Heart left ventricle (tissue), 16 donors: Measurements from ENCODE around the gene RAPGEF3. TPM values are rescaled to one million over a fixed set of nuclear protein-coding genes. Genes with fewer than 3 reads are reported as not detected.

ENCODE experiments used
- ATAC-seq, 4 donors: fragments of 200-7000 bp; cut with Tn5 transposase; one replicate each; pipeline ENCODE4 v1.9.1; 2020 to 2022; ENCODE audit warnings: moderate library complexity in 4 of 4, mild to moderate bottlenecking in 3 of 4, moderate number of reproducible peaks in 1 of 4
- DNase-seq, 5 donors: peaks; one replicate each; pipeline ENCODE4 v3.0.0-alpha.2; 2020
- H3K27ac ChIP-seq, 12 donors: fragments of 200-600 bp; sonication (generic) in 4 of 12; one replicate each; pipeline versions ENCODE4 v1.5.0 to v1.8.0; 2016 to 2022; ENCODE audit warnings: mild to moderate bottlenecking in 2 of 12
- H3K27me3 ChIP-seq, 9 donors: fragments of 200-600 bp; sonication (generic) in 2 of 9; one replicate each; pipeline versions ENCODE4 v1.5.1 to v1.8.0; 2016 to 2022; ENCODE audit warnings: mild to moderate bottlenecking in 3 of 9
- H3K36me3 ChIP-seq, 9 donors: fragments of 200-600 bp; sonication (generic) in 2 of 9; one replicate each; pipeline versions ENCODE4 v1.5.0 to v1.8.0; 2018 to 2022; ENCODE audit warnings: mild to moderate bottlenecking in 2 of 9
- H3K4me1 ChIP-seq, 12 donors: fragments of 200-600 bp; sonication (generic) in 4 of 12; one replicate each; pipeline versions ENCODE4 v1.5.0 to v1.8.0; 2016 to 2022; ENCODE audit warnings: mild to moderate bottlenecking in 3 of 12
- H3K4me3 ChIP-seq, 12 donors: fragments of 200-600 bp; sonication (generic) in 4 of 12; one replicate each; pipeline versions ENCODE4 v1.5.0 to v1.8.0; 2017 to 2022; ENCODE audit warnings: mild to moderate bottlenecking in 9 of 12, moderate library complexity in 4 of 12
- H3K9me3 ChIP-seq, 12 donors: fragments of 200-600 bp; sonication (generic) in 4 of 12; one replicate each; pipeline versions ENCODE4 v1.5.0 to v1.8.0; 2016 to 2022; ENCODE audit warnings: mild to moderate bottlenecking in 1 of 12
- POLR2A ChIP-seq, 2 donors: fragments of 450-650 bp; IDR thresholded peaks; one replicate each; pipeline ENCODE4 v1.6.1; 2017; ENCODE audit warnings: antibody characterized with exemption in 2 of 2, mild to moderate bottlenecking in 2 of 2, moderate library complexity in 2 of 2
- WGBS, 4 donors: extraction: QIAGEN DNeasy Blood & Tissue Kit in 2 of 4; methylation state at CpG; one replicate each; pipeline versions ENCODE4 v1.1.5 to v1.1.7; 2013 to 2018; 5-methylcytosine and 5-hydroxymethylcytosine counted together
- intact Hi-C, 10 donors: fragments of 100-400 bp; cut with DNase I; formaldehyde crosslinking; loops; one replicate each; pipeline versions ENCODE4 v1.11.1 to v1.14.2; 2022
- polyA plus RNA-seq, 2 donors: library from polyadenylated mRNA; stranded (reverse); fragments of 200-250 nt; gene quantifications; one replicate each; pipeline ENCODE4 v1.2.3, GENCODE V29; 2013
- total RNA-seq, 9 donors: library from RNA; depleted of rRNA in 2 of 9; stranded (reverse); fragments of >200 nt in 2 of 9; fragmentation: NEBNext Ultra II Directional in 3 of 9; extraction: Animal tissue kit (Norgen Biotek cat#: 25700) in 3 of 9; gene quantifications; one replicate each; pipeline versions ENCODE4 v1.1.0 to v1.2.4, GENCODE V29; 2016 to 2023
- TF ChIP-seq, protein P1 (sequence below), 12 donors: fragments of 200-600 bp; sonication (generic) in 4 of 12; IDR thresholded peaks; one replicate each; pipeline versions ENCODE4 v1.5.0 to v1.8.0; 2018 to 2022; ENCODE audit warnings: antibody characterized with exemption in 12 of 12, mild to moderate bottlenecking in 5 of 12
- donor health status: ischemic (EF 13 %, LVEDD 7.1; RV severe dilation, severe dysfunction).
- donor health status: healthy with polysubstance abuse.
- donor health status: DM: no; HTN: yes; CAD: no.
- donor health status: DM: no; HTN: no; CAD: no.
- donor health status: ischemic (EF 25% LVEDD 6.9; RV normal size, moderate dysfunction).
- donor health status: ischemic (EF 25% LVEDD 5.7; RV mildly dilated, moderate dysfunction).
- donor health status: healthy.
- donor health status: DM: yes; HTN: yes; CAD: no.
- donor health status: ischemic (EF 35%, LVEDD 5.7; RV mildly dilated, moderate dysfunction).
- donor health status: nonischemic (EF 11% LVEDD 7.7; RV severe dilation, severe dysfunction).
- donor health status: DM: yes; HTN: yes; CAD: no.
- donor health status: PGD.
- donor health status: ischemic (EF 29% LVEDD 5.4; RV normal size, mild dysfunction).
- donor health status: nonischemic (EF 23%, LVEDD 6.1; RV moderate dilation, normal function).

Gene RAPGEF3
- total and polyA plus RNA-seq, 11 donors, result 14.5 to 62.1 (median 23.9) TPM

DNA sequence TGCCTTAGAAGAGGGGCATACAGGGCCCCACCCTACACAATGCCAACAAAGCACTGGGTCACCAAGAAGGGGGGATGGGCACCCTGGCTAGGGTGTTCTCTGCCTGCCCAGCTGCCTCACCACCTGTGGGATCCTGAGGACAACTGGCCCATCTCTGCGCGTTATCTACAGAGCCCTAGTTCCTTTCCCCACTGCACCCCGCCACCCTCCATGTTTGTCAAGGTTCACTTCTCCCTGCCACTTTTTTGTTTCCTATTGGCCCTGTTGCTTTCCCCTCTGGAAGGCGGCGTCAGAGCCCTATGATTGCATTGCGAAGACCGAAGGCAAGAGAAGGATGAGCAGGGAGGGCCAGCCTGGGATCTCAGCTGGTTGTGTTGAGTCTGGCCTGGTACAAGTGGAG, 16.0 kb upstream of the RAPGEF3 start:
- peaks cover 3 to 75% (median 60%) of the 10 kb centered on the region in 12 donors for H3K4me1 ChIP-seq
- DNase-seq (peak in 1 of 5 donors; percentile 42), ATAC-seq (no peak)
- peak overlapping the region in 2 of 12 donors; percentile 94 to 95 for H3K4me3 ChIP-seq
- no peaks in the 10 kb centered on the region for H3K9me3 ChIP-seq
- WGBS, 4 donors, result 93 to 97% (median 96%) methylated on average over 7 of the region's 7 CpGs
- H3K27me3 ChIP-seq, result no peaks in the 10 kb centered on the region
- no peaks in the 10 kb centered on the region for H3K36me3 ChIP-seq
- TF ChIP-seq, protein P1, sequence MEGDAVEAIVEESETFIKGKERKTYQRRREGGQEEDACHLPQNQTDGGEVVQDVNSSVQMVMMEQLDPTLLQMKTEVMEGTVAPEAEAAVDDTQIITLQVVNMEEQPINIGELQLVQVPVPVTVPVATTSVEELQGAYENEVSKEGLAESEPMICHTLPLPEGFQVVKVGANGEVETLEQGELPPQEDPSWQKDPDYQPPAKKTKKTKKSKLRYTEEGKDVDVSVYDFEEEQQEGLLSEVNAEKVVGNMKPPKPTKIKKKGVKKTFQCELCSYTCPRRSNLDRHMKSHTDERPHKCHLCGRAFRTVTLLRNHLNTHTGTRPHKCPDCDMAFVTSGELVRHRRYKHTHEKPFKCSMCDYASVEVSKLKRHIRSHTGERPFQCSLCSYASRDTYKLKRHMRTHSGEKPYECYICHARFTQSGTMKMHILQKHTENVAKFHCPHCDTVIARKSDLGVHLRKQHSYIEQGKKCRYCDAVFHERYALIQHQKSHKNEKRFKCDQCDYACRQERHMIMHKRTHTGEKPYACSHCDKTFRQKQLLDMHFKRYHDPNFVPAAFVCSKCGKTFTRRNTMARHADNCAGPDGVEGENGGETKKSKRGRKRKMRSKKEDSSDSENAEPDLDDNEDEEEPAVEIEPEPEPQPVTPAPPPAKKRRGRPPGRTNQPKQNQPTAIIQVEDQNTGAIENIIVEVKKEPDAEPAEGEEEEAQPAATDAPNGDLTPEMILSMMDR (IDR thresholded peaks at IDR 0.05), result no peak
- no peak for TF ChIP-seq POLR2A (IDR thresholded peaks at IDR 0.05)
- intact Hi-C loops, result loop anchor here in 6 of 10 donors (5.0 to 10.0 kb wide), 4 partner anchors 43 to 122 kb away; partner anchors contain the start of gene HDAC7 (in 1 of the 6)
- peak overlapping the region in 5 of 12 donors; percentile 12 to 88 (median 20) for H3K27ac ChIP-seq

- peak in 2 of 4 donors; percentile 8 for ATAC-seq
- Histone ChIP-seq H3K27ac (peak overlapping the region in 10 of 12 donors; percentile 34 to 88 (median 82)), H3K4me1 (peaks cover 3 to 69% (median 58%) of the 10 kb centered on the region in 12 donors), H3K9me3 (no peaks in the 10 kb centered on the region), H3K36me3 (no peaks in the 10 kb centered on the region), H3K27me3 (no peaks in the 10 kb centered on the region), H3K4me3 (peak overlapping the region; percentile 74 to 99 (median 96))
- intact Hi-C loops, result loop anchor here in 2 of 10 donors (5.0 to 10.0 kb wide), 2 partner anchors 61 to 122 kb away; no protein-coding TSS in a partner anchor
- no peak for DNase-seq
- WGBS, 4 donors, result 61 to 70% (median 63%) methylated on average over 12 to 14 of the region's 14 CpGs
- TF ChIP-seq, protein P1 (IDR thresholded peaks at IDR 0.05), result no peak
- TF ChIP-seq POLR2A (IDR thresholded peaks at IDR 0.05), result no peak
These were observed 15.3 kb upstream of the RAPGEF3 start for GRCh38 chr12:47773858-47774580.

GRCh38 chr12:47773062-47773857, 14.6 kb upstream of the RAPGEF3 start, which contains the start of gene SLC48A1:
Gene SLC48A1, plus strand, starts transcription at chr12:47773238. Its CDS starts 67 bp downstream, at chr12:47773305.
- peak within 1 kb of the TSS; percentile 23 to 88 (median 82) for H3K27ac ChIP-seq
- intact Hi-C loops, result loop anchor here in 2 of 10 donors (5.0 to 10.0 kb wide), 2 partner anchors 62 to 121 kb away; no protein-coding TSS in a partner anchor
- H3K36me3 ChIP-seq, result no peaks in the 10 kb centered on the region
- no peaks in the 10 kb centered on the region for H3K27me3 ChIP-seq
- H3K9me3 ChIP-seq, result no peaks in the 10 kb centered on the region
- peak; percentile 27 to 87 (median 75) for ATAC-seq
- peaks cover 3 to 64% (median 51%) of the 10 kb centered on the region in 12 donors for H3K4me1 ChIP-seq
- TF ChIP-seq, protein P1 (IDR thresholded peaks at IDR 0.05), result peak; percentile 5 to 62 (median 37)
- TF ChIP-seq POLR2A (IDR thresholded peaks at IDR 0.05), result peak in 1 of 2 donors; percentile 54
- DNase-seq, result peak; percentile 76 to 91 (median 82)
- 0 to 1% (median 1%) methylated on average over 42 to 106 of the region's 106 CpGs; no CpG with 5 or more reads in 1 of the 4 donors for WGBS, 4 donors
- H3K4me3 ChIP-seq, result peak within 1 kb of the TSS; percentile 74 to 99 (median 96)
